Endothelial cell of umbilical vein (primary cell): Measurements from ENCODE around the gene SLC5A2. TPM values are rescaled to one million over a fixed set of nuclear protein-coding genes. Genes with fewer than 3 reads are reported as not detected.

Source experiments
- polyA plus RNA-seq, 4 experiments: library from polyadenylated mRNA; depleted of rRNA in 3 of 4; stranded (reverse) in 3 of 4; unstranded in 1 of 4; fragments of >200 nt; gene quantifications; 2 replicates each; pipeline versions ENCODE4 v1.2.1 to v1.2.3, GENCODE V29; 2011 to 2012; ENCODE audit warnings: missing spikeins in 1 of 4
- total RNA-seq: library from RNA; stranded (reverse); gene quantifications from 2 replicates; pipeline ENCODE4 v1.2.3, GENCODE V29; 2021

SLC5A2 gene
- total and polyA plus RNA-seq, 2 donors (not counting 3 experiments of a cell fraction or from before 2014, with no cell fraction given): 0.03 TPM; not detected in 1

Other genes with a start within 250 kb of the SLC5A2 start
- gene ITGAM, start 223.1 kb upstream of the SLC5A2 start, total RNA-seq: not detected in 2 replicates
- not detected in 2 replicates for gene ITGAM, start 223.1 kb upstream of the SLC5A2 start, polyA plus RNA-seq
- 0.72 and 1.4 TPM in 2 replicates for gene ITGAX, start 127.9 kb upstream of the SLC5A2 start, total RNA-seq
- gene ITGAX, start 127.9 kb upstream of the SLC5A2 start, polyA plus RNA-seq: 0.10 and 0.18 TPM in 2 replicates
- not detected in 2 replicates for gene ITGAD, start 89.8 kb upstream of the SLC5A2 start, total RNA-seq
- not detected in 2 replicates for gene ITGAD, start 89.8 kb upstream of the SLC5A2 start, polyA plus RNA-seq
- not detected in 2 replicates for gene COX6A2, start 54.8 kb upstream of the SLC5A2 start, total RNA-seq
- not detected in 2 replicates for gene COX6A2, start 54.8 kb upstream of the SLC5A2 start, polyA plus RNA-seq
- gene ZNF843, start 40.3 kb upstream of the SLC5A2 start, total RNA-seq: 0.16 and 0.24 TPM in 2 replicates
- 0.14 and 0.41 TPM in 2 replicates for gene ZNF843, start 40.3 kb upstream of the SLC5A2 start, polyA plus RNA-seq
- gene ARMC5, start 23.6 kb upstream of the SLC5A2 start, total RNA-seq: 17.3 and 17.9 TPM in 2 replicates
- 17.3 and 18.8 TPM in 2 replicates for gene ARMC5, start 23.6 kb upstream of the SLC5A2 start, polyA plus RNA-seq
- 115 and 123 TPM in 2 replicates for gene TGFB1I1, start 11.0 kb upstream of the SLC5A2 start, total RNA-seq
- 73.3 and 73.7 TPM in 2 replicates for gene TGFB1I1, start 11.0 kb upstream of the SLC5A2 start, polyA plus RNA-seq
- gene RUSF1, start 25.3 kb downstream of the SLC5A2 start, total RNA-seq: 36.4 and 36.8 TPM in 2 replicates
- gene RUSF1, start 25.3 kb downstream of the SLC5A2 start, polyA plus RNA-seq: 40.1 and 40.3 TPM in 2 replicates
- gene AHSP, start 44.8 kb downstream of the SLC5A2 start, total RNA-seq: not detected in 2 replicates
- gene AHSP, start 44.8 kb downstream of the SLC5A2 start, polyA plus RNA-seq: not detected in 2 replicates